BE2C (cell line): Measurements from ENCODE around the gene KCNQ1OT1.

Experiments used
- DNase-seq: peaks from one replicate; pipeline ENCODE4 v3.0.0-alpha.2; 2020
- H3K27me3 ChIP-seq: fragments of 250-450 bp; sonication (Bioruptor Pico); 2 replicates; pipeline ENCODE4 v1.5.1; 2020; ENCODE audit warnings: mild to moderate bottlenecking
- H3K36me3 ChIP-seq: fragments of 250-450 bp; sonication (Bioruptor Pico); 2 replicates; pipeline ENCODE4 v1.5.1; 2020; ENCODE audit warnings: mild to moderate bottlenecking
- H3K4me1 ChIP-seq: fragments of 250-450 bp; sonication (Bioruptor Pico); 2 replicates; pipeline ENCODE4 v1.5.1; 2020
- H3K4me3 ChIP-seq: 2 replicates; pipeline ENCODE4 v1.5.1; 2011; ENCODE audit warnings: low read depth, low read length
- H3K9me3 ChIP-seq: fragments of 250-450 bp; sonication (Bioruptor Pico); 2 replicates; pipeline ENCODE4 v1.5.1; 2020
- TF ChIP-seq, protein P1 (sequence below): IDR thresholded peaks from 2 replicates; pipeline ENCODE4 v1.5.1; 2012; ENCODE audit warnings: mild to moderate bottlenecking, low read depth, low read length

KCNQ1OT1 gene

DNA sequence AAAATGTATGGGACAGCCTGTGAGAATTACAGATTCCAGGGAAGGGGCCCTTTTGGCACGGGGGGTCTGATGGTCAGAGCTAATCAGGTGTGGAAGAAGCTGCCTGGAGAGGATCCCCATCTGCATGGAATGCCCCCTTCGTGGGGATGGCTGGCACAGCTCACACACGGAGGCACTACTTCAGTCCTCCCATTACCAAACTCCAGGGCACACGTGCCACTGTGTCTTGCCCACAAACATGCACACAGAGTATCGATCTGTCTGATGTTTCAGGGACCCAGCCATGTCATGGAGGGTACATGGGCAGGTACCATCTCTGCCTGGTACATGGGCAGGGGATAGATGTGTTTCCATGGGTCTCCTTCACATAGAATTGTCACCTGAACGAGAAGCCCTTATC is 14.7 kb downstream of the KCNQ1OT1 start:
- no peaks in the 10 kb centered on the region for H3K4me1 ChIP-seq

DNA sequence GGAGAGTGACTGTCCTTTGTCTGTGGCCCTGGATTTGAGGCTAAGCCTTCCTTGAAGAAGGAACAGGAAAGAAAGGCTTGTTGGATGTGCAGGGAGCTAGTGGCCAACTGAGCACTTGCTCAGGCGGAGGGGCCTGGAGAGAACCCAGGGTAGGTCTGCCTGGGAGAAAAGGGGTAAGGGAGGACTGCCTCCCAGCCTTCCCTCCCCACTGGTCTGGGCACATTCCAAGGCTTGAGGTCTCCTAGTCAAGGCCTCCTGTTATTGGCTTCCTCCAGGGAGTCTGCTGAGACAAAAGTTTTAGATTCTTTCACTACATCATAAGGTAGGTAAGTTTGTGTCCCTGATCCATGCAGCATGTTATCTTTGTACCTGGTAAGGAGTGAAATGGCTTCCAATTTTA is 15.2 kb downstream of the KCNQ1OT1 start:
- Histone ChIP-seq H3K27me3 (no peaks in the 10 kb centered on the region), H3K4me1 (no peaks in the 10 kb centered on the region), H3K4me3 (no peak overlapping the region), H3K9me3 (no peaks in the 10 kb centered on the region), H3K36me3 (no peaks in the 10 kb centered on the region; the same call in 1 of the 2 replicates)
- TF ChIP-seq, protein P1, sequence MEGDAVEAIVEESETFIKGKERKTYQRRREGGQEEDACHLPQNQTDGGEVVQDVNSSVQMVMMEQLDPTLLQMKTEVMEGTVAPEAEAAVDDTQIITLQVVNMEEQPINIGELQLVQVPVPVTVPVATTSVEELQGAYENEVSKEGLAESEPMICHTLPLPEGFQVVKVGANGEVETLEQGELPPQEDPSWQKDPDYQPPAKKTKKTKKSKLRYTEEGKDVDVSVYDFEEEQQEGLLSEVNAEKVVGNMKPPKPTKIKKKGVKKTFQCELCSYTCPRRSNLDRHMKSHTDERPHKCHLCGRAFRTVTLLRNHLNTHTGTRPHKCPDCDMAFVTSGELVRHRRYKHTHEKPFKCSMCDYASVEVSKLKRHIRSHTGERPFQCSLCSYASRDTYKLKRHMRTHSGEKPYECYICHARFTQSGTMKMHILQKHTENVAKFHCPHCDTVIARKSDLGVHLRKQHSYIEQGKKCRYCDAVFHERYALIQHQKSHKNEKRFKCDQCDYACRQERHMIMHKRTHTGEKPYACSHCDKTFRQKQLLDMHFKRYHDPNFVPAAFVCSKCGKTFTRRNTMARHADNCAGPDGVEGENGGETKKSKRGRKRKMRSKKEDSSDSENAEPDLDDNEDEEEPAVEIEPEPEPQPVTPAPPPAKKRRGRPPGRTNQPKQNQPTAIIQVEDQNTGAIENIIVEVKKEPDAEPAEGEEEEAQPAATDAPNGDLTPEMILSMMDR, result no peak
- no peak for DNase-seq

More for the DNA sequence above, 14.7 kb downstream of the KCNQ1OT1 start:
- H3K4me3 ChIP-seq, result no peak overlapping the region
- no peaks in the 10 kb centered on the region; the same call in 1 of the 2 replicates for H3K36me3 ChIP-seq
- H3K9me3 ChIP-seq, result no peaks in the 10 kb centered on the region
- TF ChIP-seq, protein P1, result no peak
- DNase-seq, result no peak
- no peaks in the 10 kb centered on the region for H3K27me3 ChIP-seq

DNA sequence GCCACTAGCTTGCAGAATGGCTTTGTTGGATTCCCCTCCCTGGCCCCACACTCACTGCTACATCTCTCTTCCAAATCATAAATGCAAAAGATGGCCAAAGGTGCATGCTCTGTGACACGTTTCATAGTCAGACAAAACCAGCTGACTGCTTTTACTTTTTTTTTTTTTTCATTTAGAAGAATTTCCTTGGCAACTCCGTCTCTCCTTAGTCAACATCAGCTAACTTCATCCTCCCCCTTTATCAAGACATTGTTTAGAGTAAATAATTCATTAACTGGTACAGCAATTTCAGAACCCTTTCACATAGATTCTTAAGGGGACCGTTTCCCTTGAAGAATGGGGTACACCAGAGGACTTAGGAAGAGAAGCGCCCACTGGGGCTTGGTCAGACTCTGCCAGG is 16.0 kb downstream of the KCNQ1OT1 start:
- Histone ChIP-seq H3K4me1 (no peaks in the 10 kb centered on the region), H3K27me3 (no peaks in the 10 kb centered on the region), H3K9me3 (no peaks in the 10 kb centered on the region), H3K36me3 (no peaks in the 10 kb centered on the region; the same call in 1 of the 2 replicates), H3K4me3 (no peak overlapping the region)
- DNase-seq, result no peak
- TF ChIP-seq, protein P1, result no peak

DNA sequence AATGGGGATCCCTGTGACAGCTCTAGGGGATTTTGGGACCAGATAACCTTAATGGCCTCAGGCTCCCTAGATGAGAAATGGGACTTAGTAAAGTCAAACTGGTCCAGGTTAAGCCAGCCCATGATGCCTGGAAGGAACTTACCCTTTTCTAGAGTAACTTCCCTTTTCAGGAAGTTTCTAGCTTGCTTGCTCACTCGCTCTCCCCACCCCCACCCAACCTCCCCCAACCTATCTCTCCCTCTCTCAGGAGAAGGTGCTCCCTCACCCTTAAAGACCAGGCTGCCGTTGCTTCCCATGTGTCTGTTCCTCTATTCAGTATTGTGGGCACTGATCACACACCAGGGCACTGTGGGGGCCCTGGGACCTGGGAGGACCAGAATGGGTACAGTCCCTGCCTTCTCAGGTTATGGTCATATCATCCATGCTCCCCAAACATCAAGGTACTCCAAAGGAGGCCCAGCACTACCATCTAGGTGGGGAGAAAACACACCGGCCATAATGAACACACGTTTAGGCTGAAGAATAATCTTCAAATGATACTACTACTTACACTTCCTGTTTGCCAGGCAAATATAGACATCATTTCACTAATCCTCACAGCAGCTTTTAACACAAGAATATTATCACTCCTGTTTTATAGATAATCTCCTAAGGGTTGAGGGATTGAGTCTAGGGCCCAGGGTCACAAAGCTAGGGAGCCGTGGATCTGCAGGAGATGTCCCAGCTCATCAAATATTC is 18.2 kb downstream of the KCNQ1OT1 start:
- Histone ChIP-seq H3K9me3 (no peaks in the 10 kb centered on the region), H3K4me1 (no peaks in the 10 kb centered on the region; the same call in 1 of the 2 replicates), H3K4me3 (no peak overlapping the region), H3K27me3 (no peaks in the 10 kb centered on the region), H3K36me3 (no peaks in the 10 kb centered on the region; the same call in 1 of the 2 replicates)
- no peak for DNase-seq
- TF ChIP-seq, protein P1, result no peak

DNA sequence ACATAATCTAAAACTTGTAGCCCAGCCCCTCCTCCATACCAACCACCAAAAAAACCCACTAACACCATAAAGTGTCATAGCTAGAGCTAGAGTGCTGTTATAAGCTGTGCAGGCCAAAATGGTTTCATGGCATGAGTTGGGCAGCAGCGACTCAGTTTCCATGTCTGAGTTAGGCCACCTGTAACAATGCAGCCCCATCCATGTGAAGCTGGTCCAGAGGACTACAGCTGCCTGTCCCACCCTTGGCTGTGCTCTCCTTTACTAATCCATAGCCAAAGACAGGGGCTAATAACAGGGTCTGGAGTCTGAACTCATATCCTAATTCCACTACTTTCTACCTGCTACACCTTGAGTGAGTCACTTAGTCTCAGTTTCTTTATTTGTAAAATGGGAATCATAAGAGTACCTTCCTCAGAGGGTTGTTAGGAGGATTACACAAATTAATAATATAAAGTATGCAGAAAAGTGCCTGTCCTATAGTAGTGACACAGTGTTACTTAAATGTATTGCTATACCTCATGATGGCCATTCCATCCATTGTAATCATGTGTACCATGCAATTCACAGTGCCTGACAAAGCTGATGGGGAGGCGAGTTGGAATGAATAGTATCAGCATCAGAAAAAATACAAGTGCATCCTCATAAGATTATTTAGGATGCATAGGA is 20.6 kb downstream of the KCNQ1OT1 start:
- peaks cover 4% of the 10 kb centered on the region for H3K4me1 ChIP-seq
- TF ChIP-seq, protein P1, result no peak
- DNase-seq, result no peak
- no peak overlapping the region for H3K4me3 ChIP-seq
- H3K27me3 ChIP-seq, result no peaks in the 10 kb centered on the region
- no peaks in the 10 kb centered on the region for H3K9me3 ChIP-seq
- no peaks in the 10 kb centered on the region for H3K36me3 ChIP-seq

DNA sequence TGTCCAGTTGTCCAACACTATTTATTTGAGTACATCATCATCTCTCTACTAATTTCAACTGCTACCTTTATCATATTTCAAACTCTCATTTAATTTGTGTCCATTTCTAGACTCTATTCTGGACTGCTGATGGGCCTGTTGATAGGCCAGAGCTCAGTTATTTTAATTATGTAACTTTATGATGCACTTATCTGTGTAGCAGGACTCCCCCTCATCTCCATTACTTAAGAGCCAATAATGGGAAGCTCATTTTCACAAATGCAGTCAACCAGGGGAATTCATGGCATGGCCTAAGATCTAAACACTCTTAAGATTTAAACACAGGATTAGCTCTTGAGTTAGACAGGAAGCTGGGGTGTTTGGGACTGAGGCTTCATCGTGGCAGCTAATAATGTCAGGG is 21.4 kb downstream of the KCNQ1OT1 start:
- TF ChIP-seq, protein P1, result no peak
- H3K4me1 ChIP-seq, result peaks cover 4% of the 10 kb centered on the region
- H3K27me3 ChIP-seq, result no peaks in the 10 kb centered on the region

More for the DNA sequence above, 21.4 kb downstream of the KCNQ1OT1 start:
- DNase-seq, result no peak
- Histone ChIP-seq H3K4me3 (no peak overlapping the region), H3K9me3 (no peaks in the 10 kb centered on the region), H3K36me3 (no peaks in the 10 kb centered on the region)
